ENCODE data around the gene DDX20. TPM values are rescaled to one million over a fixed set of nuclear protein-coding genes. Genes with fewer than 3 reads are reported as not detected.
A peak's percentile ranks its signal among the peaks of the same experiment; 100 is the strongest.

Gene DDX20
- total and polyA plus RNA-seq, 7 donors = 6.2 to 11.6 (median 8.1) TPM

DNA sequence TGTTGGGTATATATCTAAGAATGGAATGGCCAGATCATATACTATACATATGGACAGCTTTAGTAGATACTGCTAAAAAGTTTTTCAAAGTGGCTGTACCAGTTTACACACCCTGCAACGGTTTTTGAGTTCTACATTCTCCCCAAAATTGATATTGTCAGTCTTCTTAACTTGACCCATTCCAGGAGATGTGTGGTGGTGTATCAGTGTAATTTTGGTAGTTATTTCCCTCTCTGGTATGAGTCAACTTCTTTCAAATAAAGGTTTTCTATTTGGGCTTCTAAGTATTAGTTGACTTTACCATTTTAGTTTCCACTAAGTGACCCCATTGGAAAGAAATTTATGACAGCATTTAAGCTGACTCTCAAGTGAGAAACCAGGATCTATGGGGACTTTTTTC lies 45.7 kb upstream of the DDX20 start:
- DNase-seq = no peak
- no peak for ATAC-seq
- intact Hi-C loops (cut with DNase I) = no loop called here
- Histone ChIP-seq H3K4me3 (no peak overlapping the region), H3K27me3 (ENCODE audit: insufficient read depth in 3 of 3, low read length in 2 of 3) (no peaks in the 10 kb centered on the region), H3K9me3 (no peaks in the 10 kb centered on the region), H3K4me1 (no peaks in the 10 kb centered on the region), H3K27ac (no peak overlapping the region), H3K36me3 (ENCODE audit: insufficient read depth in 1 of 2, low read depth in 1 of 2) (peaks cover 0 to 85% of the 10 kb centered on the region in 2 donors)
- WGBS, 3 donors = 79 to 84% (median 80%) methylated on average over 1 of the region's 1 CpG
- TF ChIP-seq, protein P1, sequence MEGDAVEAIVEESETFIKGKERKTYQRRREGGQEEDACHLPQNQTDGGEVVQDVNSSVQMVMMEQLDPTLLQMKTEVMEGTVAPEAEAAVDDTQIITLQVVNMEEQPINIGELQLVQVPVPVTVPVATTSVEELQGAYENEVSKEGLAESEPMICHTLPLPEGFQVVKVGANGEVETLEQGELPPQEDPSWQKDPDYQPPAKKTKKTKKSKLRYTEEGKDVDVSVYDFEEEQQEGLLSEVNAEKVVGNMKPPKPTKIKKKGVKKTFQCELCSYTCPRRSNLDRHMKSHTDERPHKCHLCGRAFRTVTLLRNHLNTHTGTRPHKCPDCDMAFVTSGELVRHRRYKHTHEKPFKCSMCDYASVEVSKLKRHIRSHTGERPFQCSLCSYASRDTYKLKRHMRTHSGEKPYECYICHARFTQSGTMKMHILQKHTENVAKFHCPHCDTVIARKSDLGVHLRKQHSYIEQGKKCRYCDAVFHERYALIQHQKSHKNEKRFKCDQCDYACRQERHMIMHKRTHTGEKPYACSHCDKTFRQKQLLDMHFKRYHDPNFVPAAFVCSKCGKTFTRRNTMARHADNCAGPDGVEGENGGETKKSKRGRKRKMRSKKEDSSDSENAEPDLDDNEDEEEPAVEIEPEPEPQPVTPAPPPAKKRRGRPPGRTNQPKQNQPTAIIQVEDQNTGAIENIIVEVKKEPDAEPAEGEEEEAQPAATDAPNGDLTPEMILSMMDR (IDR thresholded peaks at IDR 0.05) = no peak

DNA sequence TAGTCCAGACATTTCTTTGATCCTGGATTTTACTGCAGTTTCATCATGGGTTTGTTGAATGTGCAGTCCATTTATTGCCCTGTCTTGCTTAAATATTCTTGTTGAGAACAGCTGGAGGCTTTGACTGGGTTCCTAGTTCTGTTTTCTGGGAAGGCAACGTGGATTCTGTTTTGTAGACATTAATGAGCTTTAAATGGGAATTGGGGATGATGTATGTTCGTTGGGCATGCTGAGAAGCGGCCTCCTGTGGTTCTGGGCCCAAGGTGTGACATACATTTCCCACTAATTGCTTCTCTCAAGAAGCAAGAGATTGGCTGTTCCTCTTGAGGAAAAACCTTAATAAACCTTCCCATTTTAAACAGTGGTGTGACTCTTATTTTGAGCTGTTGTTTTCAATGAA lies 39.4 kb upstream of the DDX20 start:
- Histone ChIP-seq H3K9me3 (no peaks in the 10 kb centered on the region), H3K4me1 (peaks cover 27% of the 10 kb centered on the region), H3K27ac (no peak overlapping the region), H3K4me3 (no peak overlapping the region), H3K27me3 (ENCODE audit: insufficient read depth in 3 of 3, low read length in 2 of 3) (no peaks in the 10 kb centered on the region), H3K36me3 (ENCODE audit: insufficient read depth in 1 of 2, low read depth in 1 of 2) (peaks cover 3 to 24% of the 10 kb centered on the region in 2 donors)
- 63 to 75% (median 69%) methylated on average over 3 of the region's 3 CpGs for WGBS, 3 donors
- TF ChIP-seq, protein P1 (IDR thresholded peaks at IDR 0.05) = no peak
- ATAC-seq (no peak), DNase-seq (no peak)
- intact Hi-C loops (cut with DNase I) = no loop called here

DNA sequence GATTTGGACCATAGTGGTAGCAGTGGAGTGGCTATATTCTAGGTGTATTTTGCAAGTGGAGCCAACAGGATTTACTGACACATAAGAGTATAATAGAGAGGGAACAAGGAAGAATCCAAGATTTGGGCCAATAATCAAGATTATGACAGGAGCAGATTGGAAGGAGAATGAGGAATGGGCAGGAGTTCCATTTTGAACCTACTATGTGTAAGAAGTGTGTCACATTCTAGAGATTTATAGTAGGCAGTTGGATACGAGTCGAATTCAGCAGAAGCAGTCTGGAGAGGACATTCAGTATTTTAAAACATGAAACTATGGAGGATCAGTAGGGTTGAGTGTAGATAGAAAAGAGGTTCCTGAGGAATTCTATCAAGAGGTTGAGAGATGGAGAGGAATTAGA lies 38.3 kb upstream of the DDX20 start:
- Histone ChIP-seq H3K4me1 (peaks cover 36% of the 10 kb centered on the region), H3K36me3 (ENCODE audit: insufficient read depth in 1 of 2, low read depth in 1 of 2) (peaks cover 3 to 13% of the 10 kb centered on the region in 2 donors), H3K4me3 (no peak overlapping the region), H3K9me3 (no peaks in the 10 kb centered on the region), H3K27me3 (ENCODE audit: insufficient read depth in 3 of 3, low read length in 2 of 3) (no peaks in the 10 kb centered on the region), H3K27ac (no peak overlapping the region)
- DNase-seq (no peak), ATAC-seq (no peak)
- 93 to 100% (median 97%) methylated on average over 2 of the region's 2 CpGs for WGBS, 3 donors
- intact Hi-C loops (cut with DNase I) = no loop called here
- TF ChIP-seq, protein P1 (IDR thresholded peaks at IDR 0.05) = no peak

DNA sequence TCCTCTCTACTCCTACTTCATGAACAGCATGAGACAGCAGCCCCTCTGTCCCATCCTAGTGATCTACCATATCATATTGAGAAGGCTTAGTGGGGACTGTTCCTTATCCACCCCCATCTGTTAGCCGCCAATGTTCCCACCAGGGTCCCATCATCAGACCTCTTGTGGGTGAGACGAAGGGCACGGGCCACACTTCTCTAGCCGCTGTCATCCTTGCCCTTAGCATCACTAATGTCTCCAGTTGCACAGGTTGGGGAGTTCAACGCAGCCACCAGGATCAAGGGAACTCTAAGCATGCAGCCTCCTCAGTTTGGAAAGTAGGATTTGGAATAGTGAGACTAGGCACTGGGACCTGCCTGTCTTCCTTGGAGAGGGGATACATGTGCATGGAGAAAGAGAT lies 36.6 kb upstream of the DDX20 start:
- ATAC-seq = peak in 1 of 4 donors; percentile 1
- whole genome bisulfite sequencing, 3 donors = 57 to 70% (median 63%) methylated on average over 5 of the region's 5 CpGs
- Histone ChIP-seq H3K27me3 (ENCODE audit: insufficient read depth in 3 of 3, low read length in 2 of 3) (no peaks in the 10 kb centered on the region), H3K27ac (peak overlapping the region; percentile 84), H3K4me1 (peaks cover 48% of the 10 kb centered on the region), H3K9me3 (no peaks in the 10 kb centered on the region), H3K4me3 (no peak overlapping the region), H3K36me3 (ENCODE audit: insufficient read depth in 1 of 2, low read depth in 1 of 2) (peaks cover 0 to 3% of the 10 kb centered on the region in 2 donors)
- intact Hi-C loops (cut with DNase I) = loop anchor here in 1 of 2 donors (1.0 to 2.0 kb wide), 2 partner anchors 22 to 36 kb away; partner anchors contain the start of gene DDX20
- TF ChIP-seq, protein P1 (IDR thresholded peaks at IDR 0.05) = no peak
- DNase-seq = peak in 1 of 2 donors; percentile 24

DNA sequence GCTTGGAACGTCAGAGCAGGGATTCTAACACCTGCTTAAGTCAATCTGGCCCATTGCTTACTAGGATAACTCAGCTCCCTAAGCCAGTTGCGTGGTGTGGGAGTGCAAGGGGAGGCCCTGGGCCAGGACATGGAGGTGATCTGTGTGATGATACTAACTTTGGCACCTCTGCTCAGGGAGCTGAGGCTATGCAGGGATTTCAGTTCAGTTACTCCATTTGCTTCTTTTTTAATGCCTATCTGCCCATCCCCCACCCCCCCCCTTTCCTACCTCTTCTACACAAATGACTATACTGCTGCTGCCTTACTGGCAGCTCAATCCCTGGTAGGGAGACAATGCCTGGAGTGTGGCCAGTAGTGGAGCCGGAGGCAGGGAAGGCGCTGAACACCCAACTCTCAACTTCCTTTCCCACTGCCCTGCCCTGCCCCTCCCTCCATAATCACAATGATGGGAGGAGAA lies 36.0 kb upstream of the DDX20 start:
- H3K4me3 ChIP-seq = no peak overlapping the region
- H3K27ac ChIP-seq = peak overlapping the region; percentile 84
- TF ChIP-seq, protein P1 (IDR thresholded peaks at IDR 0.05) = no peak
- peaks cover 50% of the 10 kb centered on the region for H3K4me1 ChIP-seq
- peak in 1 of 2 donors; percentile 77 for DNase-seq
- no peaks in the 10 kb centered on the region for H3K9me3 ChIP-seq
- H3K36me3 ChIP-seq (ENCODE audit: insufficient read depth in 1 of 2, low read depth in 1 of 2) = peaks cover 0 to 3% of the 10 kb centered on the region in 2 donors
- no peaks in the 10 kb centered on the region for H3K27me3 ChIP-seq (ENCODE audit: insufficient read depth in 3 of 3, low read length in 2 of 3)
- intact Hi-C loops (cut with DNase I) = loop anchor here in 1 of 2 donors (1.0 to 2.0 kb wide), 2 partner anchors 21 to 36 kb away; partner anchors contain the start of gene DDX20
- WGBS, 3 donors = 10 to 15% (median 12%) methylated on average over 4 of the region's 4 CpGs
- peak; percentile 59 to 85 (median 84) for ATAC-seq
